GM19238 (cell line): ENCODE results near the gene DENND1A.
A peak's percentile ranks its signal among the peaks of the same experiment; 100 is the strongest.

Experiments used
- DNase-seq: peaks from one replicate; pipeline ENCODE4 v3.0.0; 2011; ENCODE audit warnings: low spot score; ENCODE audit not compliant: insufficient read length

The DENND1A gene

DNA sequence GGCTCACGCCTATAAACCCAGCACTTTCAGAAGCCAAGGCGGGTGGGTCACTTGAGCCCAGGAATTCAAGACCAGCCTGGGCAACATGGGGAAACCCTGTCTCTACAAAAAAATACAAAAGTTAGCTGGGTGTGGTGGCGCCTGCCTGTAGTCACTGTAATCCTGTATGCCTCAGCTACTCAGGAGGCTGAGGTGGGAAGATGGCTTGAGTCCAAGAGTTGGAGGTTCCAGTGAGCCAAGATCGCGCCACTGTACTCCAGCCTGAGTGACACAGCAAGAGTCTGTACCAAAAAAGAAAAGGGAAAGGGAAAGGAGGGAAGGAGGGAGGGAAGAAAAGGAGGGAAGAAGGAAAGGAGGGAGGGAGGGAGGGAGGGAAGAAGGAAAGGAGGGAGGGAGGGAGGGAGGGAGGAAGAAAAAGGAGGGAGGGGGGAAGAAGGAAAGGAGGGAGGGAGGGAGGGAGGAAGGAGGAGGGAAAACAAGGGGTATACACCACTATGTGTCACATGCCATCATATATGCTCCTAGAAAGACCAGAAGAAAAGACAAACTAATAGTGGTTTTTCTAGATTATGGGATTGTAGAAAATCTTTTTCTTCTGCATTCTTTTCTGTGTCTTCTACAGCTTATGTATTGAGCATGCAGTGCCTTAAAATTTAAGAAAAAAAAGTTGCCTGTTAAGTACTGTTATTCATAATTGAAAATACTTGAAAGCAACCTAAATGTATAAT is 240.1 kb downstream of the DENND1A start:
- DNase-seq = no peak

DNA sequence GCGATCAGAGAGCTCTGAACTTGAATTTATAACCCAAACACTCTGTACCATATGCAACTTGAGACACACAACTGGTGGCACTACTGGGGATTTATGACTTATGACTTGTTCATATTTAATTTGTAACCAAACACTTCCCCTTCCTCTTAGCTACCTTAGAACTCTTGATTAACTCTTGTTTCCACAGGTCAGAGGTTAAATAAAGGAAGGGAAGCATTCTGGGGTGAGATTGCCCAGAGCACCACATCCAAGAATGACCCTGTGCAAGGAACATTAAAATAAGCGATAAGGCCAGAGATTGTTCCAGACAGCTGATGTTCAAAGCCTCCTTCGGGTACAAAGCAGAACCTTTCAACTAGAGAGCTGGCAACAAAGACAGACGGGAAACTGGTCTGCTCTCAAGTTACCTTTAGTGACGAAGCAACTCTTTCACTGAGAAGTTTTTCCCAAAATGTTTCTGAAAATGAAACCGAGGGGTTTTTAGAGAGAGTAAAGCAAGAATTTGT is 242.6 kb downstream of the DENND1A start:
- DNase-seq = no peak

DNA sequence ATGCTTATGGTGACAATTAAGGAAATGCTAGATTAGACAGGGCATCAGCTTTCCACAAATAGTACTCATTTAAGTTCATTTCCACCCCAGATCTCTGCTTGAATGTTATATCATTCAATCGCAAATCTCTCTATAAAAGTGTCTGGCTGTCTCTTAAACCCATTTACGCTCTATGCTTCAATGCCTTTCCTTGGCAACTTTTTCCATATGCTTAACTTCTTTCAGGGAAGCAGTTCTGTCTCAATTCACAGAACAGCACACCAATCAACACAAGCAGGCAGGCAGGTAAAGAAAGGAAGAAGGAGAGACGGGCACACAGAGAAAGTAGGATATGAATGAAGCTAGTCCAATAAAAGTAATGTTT is 243.1 kb downstream of the DENND1A start:
- no peak for DNase-seq

DNA sequence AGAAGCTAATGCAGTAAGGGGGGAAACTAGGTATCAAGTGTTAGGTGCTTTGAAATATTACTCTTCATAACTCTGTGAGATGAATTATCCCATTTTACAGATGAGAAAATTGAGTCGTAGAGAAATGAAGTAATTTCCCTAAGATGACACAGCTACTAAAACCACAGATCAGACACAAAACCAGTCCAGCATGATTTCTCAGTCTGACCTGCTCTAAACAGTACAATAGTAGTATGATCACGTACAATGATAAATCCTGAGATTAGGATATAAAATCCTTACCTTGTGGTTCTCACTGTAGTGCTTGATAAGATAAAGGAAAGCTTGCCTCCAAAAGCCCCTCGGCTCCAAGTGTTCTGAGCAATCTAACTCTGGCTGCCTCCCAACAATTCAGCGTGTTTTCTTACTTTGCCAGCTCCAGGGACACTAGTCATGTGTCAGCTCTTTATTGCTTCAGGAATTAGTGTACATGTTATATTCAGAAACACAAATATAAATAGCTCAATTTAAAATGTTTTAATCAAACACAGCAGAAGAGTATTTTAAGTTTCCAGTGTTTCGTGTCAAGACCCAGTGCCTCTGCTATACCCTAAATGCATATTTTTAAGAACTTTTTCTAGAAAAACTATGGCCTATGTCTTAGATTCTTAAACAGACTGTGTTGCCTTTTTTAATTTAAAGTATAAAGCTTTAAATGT is 243.6 kb downstream of the DENND1A start:
- no peak for DNase-seq

DNA sequence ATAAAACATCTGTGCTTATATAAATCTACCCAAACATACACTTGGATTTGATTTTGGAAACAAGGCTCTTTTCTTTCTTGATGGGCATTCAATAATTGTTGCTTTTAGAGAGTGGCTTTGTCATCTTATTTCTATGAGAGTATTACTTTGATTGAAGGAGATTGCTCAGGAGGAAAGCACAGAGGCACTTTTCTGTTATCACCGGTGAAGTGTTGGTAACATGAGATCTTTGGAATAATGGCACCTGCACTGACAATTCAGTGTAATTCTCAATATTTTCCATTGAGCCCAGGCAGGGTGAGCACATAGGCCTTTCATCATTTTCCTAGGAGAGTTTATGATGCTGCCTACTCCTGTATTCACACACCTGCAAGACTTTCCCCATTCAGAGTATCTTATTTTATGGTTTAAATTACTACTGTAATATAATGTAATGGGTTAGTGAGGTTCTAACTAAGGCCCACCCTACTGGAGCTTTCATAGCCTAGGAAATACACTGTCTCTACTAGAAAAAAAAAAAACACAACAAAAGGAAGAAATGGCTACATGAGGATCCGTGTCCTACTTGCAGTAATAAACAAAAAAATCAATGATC is 244.3 kb downstream of the DENND1A start:
- no peak for DNase-seq

DNA sequence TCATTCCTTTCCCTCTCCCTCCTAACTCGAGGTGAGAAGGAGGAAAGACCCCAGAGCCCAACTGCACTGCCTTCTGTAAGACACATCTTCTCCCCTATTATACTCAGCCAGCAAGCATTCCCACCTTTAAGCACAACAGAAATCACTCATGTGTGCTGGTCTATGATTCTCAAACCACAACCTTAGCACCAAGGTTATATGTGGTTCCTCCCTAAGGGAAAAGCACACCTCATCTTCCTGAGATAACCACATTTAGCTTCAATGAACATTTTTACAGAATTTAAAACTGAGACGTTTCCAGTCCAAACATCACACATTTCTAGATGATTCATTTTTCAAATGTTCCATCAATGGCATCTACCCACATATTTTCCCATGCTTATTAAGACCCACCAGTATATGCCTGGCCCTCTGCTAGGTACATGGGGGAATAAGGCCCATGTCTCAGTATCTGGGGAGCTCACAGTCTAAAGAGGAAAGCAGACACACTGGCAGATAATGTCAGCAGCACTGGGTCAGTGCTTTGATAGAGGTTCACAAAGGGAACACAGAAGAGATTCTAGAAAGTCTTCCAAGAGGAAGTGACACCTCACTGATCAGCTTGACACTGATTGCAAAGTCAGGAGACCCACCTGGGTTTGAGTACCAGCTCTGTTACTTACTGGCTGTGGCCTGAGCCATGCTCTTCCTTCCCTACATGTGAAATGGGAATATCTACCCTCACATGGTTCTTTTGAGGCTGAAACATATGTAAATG is 245.4 kb downstream of the DENND1A start:
- no peak for DNase-seq

DNA sequence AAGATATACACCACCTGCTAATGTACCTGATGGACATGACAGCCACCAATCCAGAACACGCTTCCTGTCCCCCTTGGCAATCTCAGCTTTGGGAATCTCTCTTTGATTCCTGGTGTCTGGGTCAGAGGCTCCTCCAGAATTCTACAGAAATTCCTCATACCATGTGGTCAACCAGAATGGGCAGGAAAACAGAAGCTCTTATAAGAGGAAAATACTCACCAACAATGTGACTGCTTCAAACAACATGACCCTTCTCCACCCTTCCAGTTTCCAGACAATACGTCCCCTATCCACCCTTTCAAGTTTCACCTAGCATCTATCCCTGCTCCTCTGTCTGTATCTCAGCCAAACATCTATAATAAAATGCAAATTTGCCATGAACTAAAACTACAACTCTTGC is 247.2 kb downstream of the DENND1A start:
- no peak for DNase-seq

DNA sequence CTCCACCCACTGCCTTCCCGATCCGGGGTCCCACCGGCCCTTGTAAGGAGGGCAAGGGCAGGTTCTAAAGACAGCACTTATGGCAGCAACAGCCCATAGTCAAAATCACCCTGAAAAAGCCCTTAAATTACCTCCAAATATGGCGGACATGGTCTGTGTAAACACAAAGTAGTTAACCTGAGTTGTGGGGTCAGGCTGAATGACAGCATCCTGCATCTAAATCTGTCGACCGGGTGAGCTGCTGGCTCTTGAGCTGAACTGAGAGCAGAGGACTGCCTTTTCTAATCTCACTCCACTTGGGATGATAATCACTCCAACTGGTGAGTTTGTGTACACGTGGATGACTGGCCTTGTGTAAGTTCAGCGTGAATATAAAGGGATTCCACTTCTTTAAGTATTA is 249.6 kb downstream of the DENND1A start:
- no peak for DNase-seq

DNA sequence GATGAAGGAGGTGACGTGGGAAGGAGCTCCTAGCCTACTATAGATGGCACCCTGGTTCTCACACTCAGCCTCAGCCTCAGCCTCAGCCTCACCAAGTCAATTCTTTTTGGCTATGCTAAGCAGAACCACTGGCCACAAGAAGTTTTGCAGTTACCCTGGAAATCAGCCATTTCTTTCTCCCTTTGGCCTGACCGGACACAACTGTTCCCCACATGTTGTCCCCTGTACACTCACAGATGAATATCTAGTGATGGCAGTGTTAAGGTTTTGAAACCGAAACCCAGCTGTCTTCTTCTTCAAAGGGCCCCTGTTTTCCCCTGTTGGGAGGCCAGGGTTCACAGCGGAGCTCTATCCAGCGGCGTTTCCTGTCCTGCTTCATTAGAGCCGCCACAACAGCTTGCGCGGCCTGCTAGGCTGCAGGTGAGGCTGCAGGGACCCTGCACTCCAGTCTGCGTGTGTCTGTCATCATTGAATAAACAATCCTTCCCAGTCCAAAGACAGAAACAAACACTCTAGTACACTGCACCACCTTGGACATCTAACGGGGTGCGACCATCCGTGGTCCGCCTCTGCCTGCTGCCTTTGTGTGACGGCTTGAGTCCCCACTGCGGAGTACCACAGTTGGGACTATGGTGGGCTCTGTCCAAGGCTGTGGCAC is 250.5 kb downstream of the DENND1A start:
- peak; percentile 57 for DNase-seq

DNA sequence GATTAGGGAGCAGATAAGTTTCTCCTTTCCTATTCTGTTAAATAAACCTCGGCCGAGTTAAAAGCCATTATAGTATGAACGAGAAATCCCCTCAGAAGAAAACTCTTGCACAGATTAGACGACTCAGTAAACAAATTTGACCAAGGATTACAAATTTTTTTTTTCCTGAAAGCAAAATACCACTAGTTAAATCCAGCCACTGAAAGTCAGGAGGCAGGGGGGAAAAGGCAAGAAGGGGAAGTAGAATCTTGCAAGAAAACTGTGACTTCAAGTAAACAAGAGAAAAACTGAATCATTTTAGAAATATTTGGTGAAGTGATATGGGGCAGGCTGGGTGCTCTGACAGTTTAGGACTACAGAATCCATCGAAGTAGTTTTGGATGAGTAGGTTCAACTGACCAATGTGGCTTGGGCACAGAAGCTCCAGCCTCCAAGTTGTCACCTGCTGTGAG is 251.0 kb downstream of the DENND1A start:
- no peak for DNase-seq

DNA sequence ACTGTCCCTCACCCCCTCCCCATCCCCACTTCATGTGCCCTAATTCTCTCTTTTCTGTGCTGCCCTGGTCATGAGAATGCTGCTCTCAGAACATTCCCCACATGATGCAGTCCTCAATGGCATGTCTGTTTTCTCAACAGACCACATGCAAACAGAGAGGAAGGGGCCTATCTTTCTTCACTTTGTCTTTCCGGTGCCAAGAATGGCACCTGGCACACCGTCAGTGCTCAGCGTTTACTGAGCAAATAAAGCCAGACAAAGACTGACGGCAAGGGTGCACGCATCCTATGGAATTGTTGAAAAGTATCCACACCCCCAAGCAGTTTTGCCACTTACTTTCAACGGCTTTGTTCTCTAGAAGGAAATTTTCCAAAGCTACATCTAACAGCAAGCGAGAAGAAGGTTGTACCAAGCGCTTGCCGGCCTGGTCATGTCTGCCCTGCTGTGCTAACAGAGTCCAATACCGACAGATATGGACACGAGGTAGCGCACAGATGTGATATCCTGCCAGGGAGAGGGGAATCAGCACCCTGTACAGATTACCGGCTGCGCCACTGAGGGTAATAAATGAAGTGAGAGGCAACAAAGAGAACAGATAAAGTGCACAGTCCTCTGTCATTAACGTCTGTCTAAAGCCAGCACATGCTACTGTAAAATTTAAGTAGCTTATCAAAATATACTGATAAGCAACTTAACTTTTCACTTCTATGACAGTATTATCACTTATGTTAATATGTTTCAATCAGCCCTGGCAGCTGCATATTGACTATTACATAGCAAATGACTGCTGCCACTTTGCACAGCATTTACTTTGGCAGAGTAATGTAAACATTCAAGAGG is 251.7 kb downstream of the DENND1A start:
- DNase-seq = no peak

DNA sequence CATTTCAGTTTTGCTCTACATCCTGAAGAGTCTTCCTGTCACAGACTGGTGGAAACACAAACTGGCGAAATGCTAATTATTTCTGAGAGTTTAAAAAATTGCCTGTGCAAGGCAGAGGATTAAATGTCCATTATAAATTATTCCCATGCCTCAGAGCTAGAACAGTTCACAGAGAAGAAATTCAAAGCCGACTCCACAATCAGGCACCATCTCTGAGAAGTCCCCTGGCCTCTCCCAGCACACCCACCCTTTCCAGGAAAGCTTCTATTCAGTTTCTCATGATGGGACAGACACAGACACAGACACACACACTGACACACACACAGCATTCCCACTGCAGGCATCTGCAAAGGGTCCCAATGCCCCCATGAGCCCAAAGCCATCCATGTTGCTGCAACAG is 253.1 kb downstream of the DENND1A start:
- no peak for DNase-seq

DNA sequence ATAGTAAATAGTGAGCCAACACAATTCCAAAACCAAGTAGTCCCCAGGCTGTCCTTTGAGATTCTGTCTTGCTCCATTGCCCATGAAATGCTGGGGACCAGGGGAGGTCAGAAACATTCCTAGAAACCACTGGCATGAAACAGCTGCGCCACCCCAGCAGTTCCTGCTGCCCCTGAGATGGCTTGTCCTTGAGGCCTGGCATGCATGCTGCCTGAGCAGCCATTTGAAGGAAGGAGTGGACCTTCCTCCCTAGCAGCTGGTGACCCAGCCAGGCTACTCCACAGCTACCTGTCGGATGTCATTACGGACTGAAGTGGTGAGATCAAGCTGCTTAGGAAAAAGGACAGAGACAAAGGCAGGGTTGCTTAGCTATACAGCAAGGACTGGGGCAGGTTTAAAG is 260.6 kb downstream of the DENND1A start:
- no peak for DNase-seq

DNA sequence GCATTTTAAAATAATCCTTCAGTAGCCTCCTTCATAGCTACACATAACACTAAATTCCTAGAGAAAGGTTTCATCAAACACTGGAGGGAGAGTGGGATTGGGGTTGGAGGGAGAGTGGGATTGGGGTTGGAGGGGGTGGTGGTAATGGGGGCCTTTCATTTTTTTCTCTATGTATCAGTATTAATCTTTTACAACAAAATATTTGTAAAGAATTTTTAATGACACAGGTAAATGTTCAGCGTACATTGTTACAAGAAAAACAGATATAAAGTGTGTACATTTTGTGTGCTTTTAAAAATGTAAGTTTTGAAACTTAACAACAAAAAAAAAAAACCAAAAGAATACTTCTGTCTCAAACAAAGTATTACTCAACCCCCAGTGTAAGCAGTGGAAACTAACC is 266.4 kb downstream of the DENND1A start:
- DNase-seq = no peak

DNA sequence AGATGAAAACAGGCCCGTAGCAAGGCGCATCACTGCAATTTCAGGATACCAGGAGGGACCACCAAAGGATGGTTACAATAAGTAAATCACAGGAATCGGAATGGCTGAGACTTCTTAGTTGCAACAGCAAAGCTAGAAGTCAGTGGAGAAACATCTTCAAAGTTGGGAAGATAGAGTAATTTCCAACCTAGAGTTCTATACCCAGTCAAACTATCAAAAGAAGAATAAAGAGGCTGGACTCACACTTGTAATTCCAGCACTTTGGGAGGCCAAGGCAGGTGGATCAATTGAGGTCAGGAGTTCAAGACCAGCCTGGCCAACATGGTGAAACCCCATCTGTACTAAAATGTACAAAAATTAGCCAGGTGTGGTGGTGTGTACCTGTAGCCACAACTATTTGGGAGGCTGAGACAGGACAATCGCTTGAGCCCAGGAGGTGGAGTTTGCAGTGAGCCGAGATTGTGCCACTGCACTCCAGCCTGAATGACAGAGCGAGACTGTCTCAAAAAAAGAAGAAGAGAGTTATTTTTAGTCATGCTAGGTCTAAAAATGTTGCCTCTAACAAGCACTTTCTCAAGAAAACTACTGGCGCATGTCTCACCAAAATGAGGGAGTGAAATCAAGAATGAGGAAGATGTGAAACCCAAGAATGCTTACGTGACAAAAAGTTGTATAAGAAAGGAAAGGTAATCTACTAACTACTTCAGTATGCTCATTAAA is 267.7 kb downstream of the DENND1A start:
- no peak for DNase-seq

DNA sequence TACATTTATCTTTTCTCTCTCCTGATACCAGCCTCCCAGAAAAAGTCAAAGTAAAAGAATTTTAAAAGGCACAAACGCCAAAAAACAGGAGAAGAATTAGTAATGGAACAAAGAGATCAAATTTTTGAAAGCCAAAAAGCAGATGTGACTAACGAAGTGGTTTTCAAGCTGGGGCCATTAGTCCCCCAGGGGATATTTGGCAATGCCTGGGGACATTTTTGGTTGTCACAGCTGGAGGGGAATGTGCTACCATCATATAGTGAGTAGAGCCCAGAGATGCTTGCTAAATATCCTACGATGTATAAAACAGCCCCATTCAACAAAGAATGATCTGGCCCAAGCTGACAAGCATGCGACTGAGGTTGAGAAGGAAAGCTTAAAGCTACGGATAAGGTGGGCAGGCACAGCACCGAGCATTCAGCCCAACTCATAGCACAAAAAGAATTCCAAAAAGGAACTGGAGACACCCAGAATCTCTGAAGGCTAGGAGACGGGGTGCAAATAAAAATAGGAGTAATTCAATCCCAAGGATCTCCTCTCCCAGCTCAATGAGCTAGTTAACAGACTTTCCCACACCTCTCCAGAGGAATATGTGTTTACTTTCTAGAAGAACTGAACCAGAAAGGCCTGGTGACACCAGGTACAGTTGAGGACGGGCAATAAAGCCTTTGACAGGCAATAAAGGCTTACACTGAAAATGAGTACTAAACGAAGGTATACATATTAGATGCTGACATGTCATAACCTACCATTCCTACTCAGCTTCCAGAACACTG is 269.0 kb downstream of the DENND1A start:
- DNase-seq = no peak

DNA sequence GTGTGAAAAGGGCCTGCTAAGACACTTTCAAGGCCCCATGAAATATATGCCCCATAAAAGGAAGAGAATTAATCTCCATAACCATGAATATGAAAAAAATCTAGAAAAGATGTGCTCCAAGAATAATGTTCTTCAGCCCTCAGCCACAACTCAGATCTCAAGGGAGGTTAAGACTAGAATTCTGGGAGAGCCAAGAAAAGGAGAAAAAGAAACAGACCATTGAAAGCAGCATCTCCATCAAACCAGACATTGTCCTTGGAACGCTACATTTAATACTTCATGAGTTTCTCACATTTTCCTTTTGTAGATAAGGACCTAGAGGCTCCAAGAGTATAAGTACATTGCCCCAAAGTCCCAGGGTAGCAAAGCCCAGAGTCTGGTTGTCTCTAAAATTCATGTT is 270.6 kb downstream of the DENND1A start:
- DNase-seq = no peak

DNA sequence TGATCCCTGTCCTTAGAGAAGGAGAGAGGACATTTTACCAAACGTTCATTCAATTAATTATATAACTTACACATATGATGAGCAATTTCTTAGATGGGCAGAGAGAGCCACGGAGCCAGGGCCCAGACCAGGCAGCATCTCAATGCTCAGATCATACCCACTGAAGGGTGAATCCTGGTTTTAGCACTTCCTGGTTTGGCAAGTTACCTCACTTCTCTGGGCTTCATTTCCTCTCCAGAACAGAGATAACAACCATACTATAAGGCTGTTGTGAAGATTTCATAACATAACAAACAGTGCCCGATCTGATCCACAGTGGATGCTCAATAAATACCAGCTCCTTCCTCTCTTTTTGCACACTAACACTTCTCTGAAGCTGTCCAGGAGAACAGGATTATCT is 271.1 kb downstream of the DENND1A start:
- DNase-seq = peak; percentile 31

DNA sequence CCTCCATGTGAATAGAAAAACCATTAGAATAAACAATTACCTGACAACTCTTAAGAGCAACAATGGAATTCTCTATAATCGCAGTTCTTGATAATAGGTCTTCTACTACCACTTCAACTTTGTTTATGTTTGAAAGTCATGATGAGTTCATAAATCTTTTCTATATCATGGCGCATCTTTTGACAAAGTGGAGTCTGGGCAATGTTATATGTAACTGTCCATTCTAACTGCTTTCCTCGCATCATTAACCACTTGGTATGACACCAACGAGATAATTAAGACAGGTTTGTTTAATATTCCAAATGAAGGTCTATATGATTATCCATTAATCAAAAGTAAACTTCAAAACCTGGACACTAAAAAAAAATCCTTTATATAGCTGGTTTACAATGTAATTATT is 272.0 kb downstream of the DENND1A start:
- no peak for DNase-seq
